ENCODE data around the gene ANKDD1B.
"Not testable (repeated sequence)": the region's sequence is repeated elsewhere in the genome, so short reads cannot be mapped to it uniquely, and the experiment has no call there.

The ANKDD1B gene

DNA sequence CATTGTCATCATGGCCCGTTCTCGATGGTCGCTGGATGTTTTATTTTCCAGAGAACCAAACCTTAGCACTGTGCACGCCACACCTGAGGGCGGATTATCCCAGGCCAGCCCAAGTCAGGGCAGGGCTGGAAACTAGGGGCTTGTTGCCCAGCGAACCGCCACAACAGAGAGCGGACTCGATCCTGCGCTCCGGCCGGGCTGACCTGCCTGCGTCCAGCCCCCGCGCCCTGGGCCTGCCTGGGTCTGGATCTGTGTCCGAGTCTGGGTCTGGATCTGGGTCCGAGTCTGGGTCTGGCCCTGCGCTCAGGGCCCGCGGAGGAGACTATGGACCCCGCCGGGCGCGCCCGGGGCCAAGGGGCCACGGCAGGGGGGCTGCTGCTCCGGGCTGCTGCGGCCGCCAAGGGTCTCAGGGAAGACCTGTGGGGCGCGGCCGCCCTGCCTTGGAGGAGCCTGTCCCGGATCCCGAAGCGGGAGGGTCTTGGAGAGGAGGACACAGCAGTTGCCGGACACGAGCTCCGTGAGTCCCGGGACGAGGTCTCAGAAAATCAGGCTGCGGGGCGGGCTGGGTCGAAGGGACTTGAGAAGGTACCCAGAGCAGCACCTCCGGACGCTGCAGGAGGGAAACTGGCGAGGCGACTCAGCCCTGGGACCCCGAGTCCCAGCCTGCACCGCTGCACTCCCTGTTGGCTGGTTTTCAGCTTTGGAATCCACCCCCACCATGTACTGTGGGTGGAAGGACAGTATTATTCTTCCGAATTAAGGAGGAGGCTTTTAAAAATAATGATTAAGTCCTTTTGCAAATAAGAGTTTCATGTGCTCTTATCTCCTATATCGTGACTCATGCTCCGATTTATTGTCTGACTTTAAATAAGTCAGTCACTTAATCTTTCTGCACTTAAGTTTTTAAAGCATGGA is at the start of gene ANKDD1B:
Gene ANKDD1B (plus strand): TSS at position 143 of the 915 bp plus-strand sequence. CDS start 182 bp downstream, at position 325.
- no peak for DNase-seq (ENCODE audit: low spot score)

DNA sequence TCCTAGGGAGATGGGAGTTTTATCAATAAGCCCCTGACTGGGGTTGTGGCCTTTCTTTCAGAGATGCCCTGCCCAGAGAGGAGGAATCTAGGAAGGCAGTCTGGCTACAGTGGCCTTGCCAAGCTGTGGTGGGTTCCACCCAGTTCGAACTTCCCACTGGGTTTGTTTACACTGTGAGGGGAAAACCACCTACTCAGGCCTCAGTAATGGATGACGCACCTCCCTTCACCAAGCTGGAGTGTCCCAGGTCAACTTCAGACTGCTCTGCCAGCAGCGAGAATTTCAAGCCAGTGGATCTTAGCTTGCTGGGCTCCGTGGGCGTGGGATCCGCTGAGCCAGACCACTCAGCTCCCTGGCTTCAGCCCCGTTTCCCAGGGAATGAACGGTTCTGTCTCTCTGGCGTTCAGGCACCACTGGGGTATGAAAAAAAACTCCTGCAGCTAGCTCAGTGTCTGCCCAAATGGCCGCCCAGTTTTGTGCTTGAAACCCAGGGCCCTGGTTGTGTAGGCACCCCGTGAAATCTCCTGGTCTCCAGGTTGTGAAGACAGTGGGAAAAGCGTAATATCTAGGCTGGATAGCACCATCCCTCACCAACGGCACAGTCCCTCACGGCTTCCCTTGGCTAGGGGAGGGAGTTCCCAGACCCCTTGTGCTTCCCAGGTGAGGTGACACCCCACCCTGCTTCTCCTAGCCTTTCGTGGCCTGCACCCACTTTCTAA is 45.1 kb upstream of the ANKDD1B start:
- not testable (repeated sequence) for H3K4me3 ChIP-seq; DNase-seq (ENCODE audit: low spot score)
- peak overlapping the region in 1 of 2 donors; percentile 60 for H3K27ac ChIP-seq

More for the DNA sequence above, at the start of gene ANKDD1B:
- TF ChIP-seq, protein P1, sequence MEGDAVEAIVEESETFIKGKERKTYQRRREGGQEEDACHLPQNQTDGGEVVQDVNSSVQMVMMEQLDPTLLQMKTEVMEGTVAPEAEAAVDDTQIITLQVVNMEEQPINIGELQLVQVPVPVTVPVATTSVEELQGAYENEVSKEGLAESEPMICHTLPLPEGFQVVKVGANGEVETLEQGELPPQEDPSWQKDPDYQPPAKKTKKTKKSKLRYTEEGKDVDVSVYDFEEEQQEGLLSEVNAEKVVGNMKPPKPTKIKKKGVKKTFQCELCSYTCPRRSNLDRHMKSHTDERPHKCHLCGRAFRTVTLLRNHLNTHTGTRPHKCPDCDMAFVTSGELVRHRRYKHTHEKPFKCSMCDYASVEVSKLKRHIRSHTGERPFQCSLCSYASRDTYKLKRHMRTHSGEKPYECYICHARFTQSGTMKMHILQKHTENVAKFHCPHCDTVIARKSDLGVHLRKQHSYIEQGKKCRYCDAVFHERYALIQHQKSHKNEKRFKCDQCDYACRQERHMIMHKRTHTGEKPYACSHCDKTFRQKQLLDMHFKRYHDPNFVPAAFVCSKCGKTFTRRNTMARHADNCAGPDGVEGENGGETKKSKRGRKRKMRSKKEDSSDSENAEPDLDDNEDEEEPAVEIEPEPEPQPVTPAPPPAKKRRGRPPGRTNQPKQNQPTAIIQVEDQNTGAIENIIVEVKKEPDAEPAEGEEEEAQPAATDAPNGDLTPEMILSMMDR (IDR thresholded peaks at IDR 0.05): no peak
- H3K4me3 ChIP-seq: peak within 1 kb of the TSS; percentile 70
- H3K27ac ChIP-seq: peak within 1 kb of the TSS in 1 of 2 donors; percentile 3

DNA sequence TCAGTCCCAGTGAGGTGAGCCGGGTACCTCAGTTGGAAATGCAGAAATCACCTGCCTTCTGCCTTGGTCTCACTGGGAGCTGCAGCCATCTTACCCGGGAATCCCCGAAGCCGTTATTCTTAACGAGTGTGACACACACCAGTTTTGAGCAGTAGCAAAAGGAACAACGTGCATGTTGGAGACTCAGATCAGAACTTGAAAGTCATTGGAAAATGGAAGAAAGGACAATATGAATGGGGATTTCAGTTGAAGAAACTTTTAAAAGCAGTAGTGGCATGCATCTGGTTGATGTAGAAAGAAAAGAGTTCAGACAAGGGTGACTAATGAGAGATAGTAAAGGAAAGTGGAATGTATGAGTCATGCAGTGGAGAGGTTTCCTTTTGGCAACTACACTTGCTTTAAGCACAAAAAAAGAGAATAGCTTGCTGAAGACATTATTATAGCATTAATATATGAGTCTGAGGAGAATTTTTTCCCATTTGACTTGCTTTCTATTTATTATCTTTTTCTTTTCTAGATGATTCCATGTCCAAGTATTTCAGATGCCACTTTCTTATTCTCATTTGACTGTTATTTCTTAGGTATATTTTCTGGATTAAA is 44.4 kb upstream of the ANKDD1B start:
- TF ChIP-seq, protein P1 (IDR thresholded peaks at IDR 0.05): no peak
- no peak overlapping the region for H3K4me3 ChIP-seq
- peak overlapping the region in 1 of 2 donors; percentile 60 for H3K27ac ChIP-seq
- DNase-seq (ENCODE audit: low spot score): no peak

DNA sequence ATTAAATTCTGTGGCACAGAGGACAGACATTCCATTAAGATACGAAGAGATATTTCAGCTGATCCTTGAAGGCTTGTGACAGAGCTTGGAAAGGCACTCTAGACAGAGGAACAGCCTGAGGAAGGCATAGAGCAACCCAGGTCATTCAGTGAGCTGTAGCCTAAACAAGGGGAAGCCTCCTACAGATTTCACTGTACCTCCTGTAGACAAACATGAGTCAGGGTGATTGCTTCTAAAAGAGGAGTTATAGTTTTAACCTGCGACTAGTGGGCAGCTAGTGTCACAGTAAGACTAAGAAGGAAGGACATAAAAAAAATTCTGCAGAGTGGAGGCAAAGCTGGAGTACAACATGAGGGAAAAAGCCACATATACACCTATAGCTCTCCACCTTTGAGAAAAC is 43.5 kb upstream of the ANKDD1B start:
- no peak overlapping the region for H3K4me3 ChIP-seq
- no peak for DNase-seq (ENCODE audit: low spot score)
- TF ChIP-seq, protein P1 (IDR thresholded peaks at IDR 0.05): no peak
- H3K27ac ChIP-seq: peak overlapping the region in 1 of 2 donors; percentile 32

DNA sequence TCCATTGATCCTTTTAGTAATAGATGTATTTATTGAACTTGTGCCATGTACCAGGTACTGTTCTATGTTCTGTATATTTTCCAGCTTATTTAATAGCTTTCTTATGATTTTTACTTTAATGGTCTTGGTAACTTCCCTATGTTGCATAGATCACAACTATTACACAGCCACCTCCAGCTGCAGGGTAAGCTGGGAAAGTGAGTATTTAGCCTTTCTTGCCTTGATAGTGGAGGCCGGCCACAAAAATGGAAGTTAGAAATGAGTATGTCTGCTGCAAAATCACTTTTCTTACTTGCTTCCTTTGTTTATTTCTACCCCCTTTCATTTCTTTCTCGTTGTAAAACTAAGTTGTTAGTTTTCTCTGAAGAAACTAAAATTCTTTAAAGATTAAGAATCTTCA is 43.1 kb upstream of the ANKDD1B start:
- TF ChIP-seq, protein P1 (IDR thresholded peaks at IDR 0.05): no peak
- Histone ChIP-seq H3K4me3 (no peak overlapping the region), H3K27ac (peak overlapping the region in 1 of 2 donors; percentile 32)
- DNase-seq (ENCODE audit: low spot score): no peak

DNA sequence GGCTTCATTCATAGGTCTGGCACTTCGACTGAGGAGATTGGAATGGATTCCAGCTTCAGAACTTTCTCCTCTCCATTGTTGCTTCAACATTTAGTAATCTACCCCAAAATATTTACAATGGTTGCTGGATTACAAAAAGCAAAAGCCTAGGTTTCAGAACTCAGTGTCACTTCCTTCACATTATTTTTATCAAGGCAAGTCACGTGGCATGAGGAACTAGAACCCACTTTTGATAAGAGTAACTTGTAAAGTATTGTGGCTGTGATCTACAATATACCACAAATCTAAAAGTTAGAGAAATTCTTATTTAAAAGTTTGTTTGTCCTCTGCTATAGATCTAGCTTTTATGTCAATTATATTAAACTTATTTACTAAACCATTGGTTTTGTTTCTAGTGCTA is 39.7 kb upstream of the ANKDD1B start:
- TF ChIP-seq, protein P1 (IDR thresholded peaks at IDR 0.05): no peak
- H3K27ac ChIP-seq: no peak overlapping the region
- no peak for DNase-seq (ENCODE audit: low spot score)
- H3K4me3 ChIP-seq: no peak overlapping the region

DNA sequence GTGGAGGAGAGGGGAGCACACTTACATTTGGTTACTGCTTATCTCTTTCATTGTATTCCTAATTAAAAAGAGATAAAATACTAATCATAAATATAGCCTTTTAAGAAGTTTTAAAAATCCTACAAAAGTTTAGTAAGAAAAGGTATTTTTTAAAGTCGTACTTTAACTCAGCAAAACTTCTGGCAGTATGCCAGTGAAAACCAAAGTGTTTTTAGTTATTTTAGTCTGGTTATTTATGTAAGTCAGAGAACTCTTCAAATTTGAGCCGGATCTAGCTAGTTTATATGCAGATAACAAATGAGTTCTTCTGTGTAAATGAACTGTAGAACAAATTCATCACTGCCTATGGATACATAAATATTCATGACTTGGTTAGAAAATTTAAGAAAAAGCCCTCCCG is 36.5 kb upstream of the ANKDD1B start:
- TF ChIP-seq, protein P1 (IDR thresholded peaks at IDR 0.05): no peak
- Histone ChIP-seq H3K4me3 (peak overlapping the region; percentile 12), H3K27ac (peak overlapping the region; percentile 52 to 54)
- no peak for DNase-seq (ENCODE audit: low spot score)

DNA sequence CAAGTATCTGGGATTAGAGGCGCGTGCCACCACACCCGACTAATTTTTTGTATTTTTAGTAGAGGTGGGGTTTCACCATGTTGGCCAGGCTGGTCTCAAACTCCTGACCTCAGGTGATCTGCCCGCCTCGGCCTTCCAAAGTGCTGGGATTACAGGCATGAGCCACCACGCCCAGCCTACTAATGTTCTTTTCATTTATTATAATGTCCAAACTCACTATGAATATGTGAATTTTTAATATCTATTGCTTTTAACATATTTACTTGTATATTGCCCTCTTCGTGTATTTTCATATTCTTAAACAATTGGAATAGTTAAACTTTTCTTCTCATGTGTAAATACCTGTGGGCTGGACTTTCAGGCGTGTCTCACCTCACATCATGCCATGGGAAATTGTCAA is 33.0 kb upstream of the ANKDD1B start:
- not testable (repeated sequence) for H3K27ac ChIP-seq; H3K4me3 ChIP-seq; DNase-seq (ENCODE audit: low spot score)

All from coronary artery (tissue), 2 donors.